Measurements from ENCODE around the gene FBN1. TPM values are rescaled to one million over a fixed set of nuclear protein-coding genes. Genes with fewer than 3 reads are reported as not detected.

Gene FBN1
- total and polyA plus RNA-seq, 2 donors: 6.3 to 19.5 TPM

DNA sequence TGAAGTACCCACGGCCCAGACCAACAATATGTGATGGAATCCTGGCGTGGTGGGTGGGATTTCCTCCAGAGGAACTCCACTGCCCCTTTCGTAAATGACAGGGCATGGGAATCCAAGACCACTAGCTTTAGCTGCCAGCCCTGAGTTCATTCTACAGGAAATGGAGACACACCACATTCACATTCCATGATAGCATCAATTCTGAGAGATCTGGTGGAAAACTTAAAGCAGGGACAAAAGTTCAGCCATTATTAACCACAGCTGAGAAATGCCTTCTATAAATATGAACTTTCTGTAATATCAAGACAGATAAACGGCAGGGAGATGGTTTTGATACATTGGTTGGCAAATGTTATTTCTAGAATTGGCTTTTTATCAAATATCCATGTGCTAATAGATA, 98.2 kb downstream of the FBN1 start:
- Histone ChIP-seq H3K4me3 (ENCODE audit: low read length in 2 of 2) (no peak overlapping the region), H3K27ac (ENCODE audit: low read depth in 1 of 2, low read length in 1 of 2) (no peak overlapping the region), H3K27me3 (ENCODE audit: control insufficient read depth in 2 of 2, insufficient read depth in 1 of 2, low read length in 1 of 2) (no peaks in the 10 kb centered on the region), H3K36me3 (ENCODE audit: control insufficient read depth in 2 of 2, insufficient read depth in 2 of 2, low read length in 1 of 2) (no peaks in the 10 kb centered on the region), H3K9me3 (ENCODE audit: control insufficient read depth in 2 of 2, insufficient read depth in 1 of 2, low read length in 1 of 2) (no peaks in the 10 kb centered on the region), H3K4me1 (ENCODE audit: control insufficient read depth in 2 of 2, insufficient read depth in 2 of 2, low read length in 2 of 2) (no peaks in the 10 kb centered on the region)
- WGBS: 96% methylated on average over 4 of the region's 4 CpGs
- DNase-seq (ENCODE audit: low read depth in 6 of 9, low spot score in 9 of 9): no peak

DNA sequence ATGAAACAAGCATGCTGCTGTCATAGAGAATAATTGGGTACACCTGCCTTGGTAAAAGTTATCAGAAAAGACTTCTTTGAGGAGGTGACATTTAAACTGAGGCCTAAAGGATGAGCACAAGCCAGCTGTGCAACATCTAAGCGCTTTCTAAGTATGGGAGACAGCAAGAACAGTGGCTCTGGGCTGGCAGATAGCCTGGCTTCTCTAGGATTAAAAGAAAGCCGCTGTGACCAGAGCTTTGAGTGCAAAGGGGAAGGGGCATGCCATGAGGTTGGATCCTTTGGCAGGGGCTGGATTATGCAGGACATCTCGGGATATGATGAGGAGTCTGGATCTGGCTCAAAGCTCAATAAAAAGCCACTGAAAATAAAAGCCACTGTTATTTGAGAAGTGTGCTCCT, 99.2 kb downstream of the FBN1 start:
- Histone ChIP-seq H3K9me3 (ENCODE audit: control insufficient read depth in 2 of 2, insufficient read depth in 1 of 2, low read length in 1 of 2) (no peaks in the 10 kb centered on the region), H3K27ac (ENCODE audit: low read depth in 1 of 2, low read length in 1 of 2) (no peak overlapping the region), H3K4me3 (ENCODE audit: low read length in 2 of 2) (no peak overlapping the region), H3K4me1 (ENCODE audit: control insufficient read depth in 2 of 2, insufficient read depth in 2 of 2, low read length in 2 of 2) (no peaks in the 10 kb centered on the region), H3K27me3 (ENCODE audit: control insufficient read depth in 2 of 2, insufficient read depth in 1 of 2, low read length in 1 of 2) (no peaks in the 10 kb centered on the region), H3K36me3 (ENCODE audit: control insufficient read depth in 2 of 2, insufficient read depth in 2 of 2, low read length in 1 of 2) (no peaks in the 10 kb centered on the region)
- DNase-seq (ENCODE audit: low read depth in 6 of 9, low spot score in 9 of 9): no peak
- WGBS: 95% methylated on average over 3 of the region's 3 CpGs

GRCh38 chr15:48544778-48545177, 100.7 kb downstream of the FBN1 start:
- no peak overlapping the region for H3K27ac ChIP-seq (ENCODE audit: low read depth in 1 of 2, low read length in 1 of 2)
- H3K4me1 ChIP-seq (ENCODE audit: control insufficient read depth in 2 of 2, insufficient read depth in 2 of 2, low read length in 2 of 2): no peaks in the 10 kb centered on the region
- H3K4me3 ChIP-seq (ENCODE audit: low read length in 2 of 2): no peak overlapping the region
- WGBS: 95% methylated on average over 2 of the region's 2 CpGs
- no peak for DNase-seq (ENCODE audit: low read depth in 6 of 9, low spot score in 9 of 9)
- H3K9me3 ChIP-seq (ENCODE audit: control insufficient read depth in 2 of 2, insufficient read depth in 1 of 2, low read length in 1 of 2): no peaks in the 10 kb centered on the region
- no peaks in the 10 kb centered on the region for H3K27me3 ChIP-seq (ENCODE audit: control insufficient read depth in 2 of 2, insufficient read depth in 1 of 2, low read length in 1 of 2)
- no peaks in the 10 kb centered on the region for H3K36me3 ChIP-seq (ENCODE audit: control insufficient read depth in 2 of 2, insufficient read depth in 2 of 2, low read length in 1 of 2)

DNA sequence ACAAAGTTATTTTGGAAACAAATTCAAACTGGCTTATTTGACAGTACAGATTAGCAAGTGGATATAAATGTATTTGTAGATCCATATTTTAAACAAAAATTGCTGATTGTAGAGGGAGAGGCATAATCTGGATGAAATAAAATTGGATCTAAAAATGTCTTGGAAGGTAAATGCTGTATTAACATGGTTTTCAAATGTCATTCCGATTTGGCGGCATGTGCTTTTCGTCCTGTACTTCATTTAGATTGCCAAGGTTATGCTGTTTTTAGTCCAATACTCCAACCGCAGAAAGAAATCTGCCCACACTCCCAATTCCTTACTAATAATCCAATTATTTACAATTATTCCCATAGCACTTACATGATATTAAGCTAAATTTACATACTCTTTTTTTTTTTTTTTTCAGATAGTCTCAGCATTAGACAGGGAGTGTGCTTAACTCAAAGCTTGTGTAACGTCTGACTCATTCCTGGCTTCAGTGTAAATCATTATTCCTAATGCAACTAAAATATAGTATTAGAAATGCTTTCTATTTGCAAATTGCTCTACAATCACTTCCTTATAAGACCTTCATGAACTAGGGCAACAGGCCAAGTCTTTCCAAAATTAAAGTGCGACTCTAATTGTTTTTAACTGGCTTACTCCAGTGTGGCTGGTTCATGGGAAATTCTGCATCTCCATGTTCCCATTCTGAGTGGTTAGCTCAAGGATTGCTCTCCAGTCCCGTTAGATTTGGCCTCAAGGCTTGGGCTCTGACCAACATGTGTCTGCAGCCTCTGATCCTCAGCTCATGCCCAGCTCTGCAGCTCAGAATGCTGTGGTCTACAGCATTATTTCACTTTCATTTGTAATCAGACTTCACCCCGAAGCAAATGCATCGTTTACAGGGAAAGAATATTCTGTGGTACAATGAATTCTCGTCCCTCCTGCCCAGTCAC, 103.9 kb downstream of the FBN1 start:
- H3K36me3 ChIP-seq (ENCODE audit: control insufficient read depth in 2 of 2, insufficient read depth in 2 of 2, low read length in 1 of 2): no peaks in the 10 kb centered on the region
- no peak overlapping the region for H3K4me3 ChIP-seq (ENCODE audit: low read length in 2 of 2)
- WGBS: 93% methylated on average over 10 of the region's 10 CpGs
- DNase-seq (ENCODE audit: low read depth in 6 of 9, low spot score in 9 of 9): no peak
- no peaks in the 10 kb centered on the region for H3K9me3 ChIP-seq (ENCODE audit: control insufficient read depth in 2 of 2, insufficient read depth in 1 of 2, low read length in 1 of 2)
- H3K4me1 ChIP-seq (ENCODE audit: control insufficient read depth in 2 of 2, insufficient read depth in 2 of 2, low read length in 2 of 2): no peaks in the 10 kb centered on the region
- H3K27me3 ChIP-seq (ENCODE audit: control insufficient read depth in 2 of 2, insufficient read depth in 1 of 2, low read length in 1 of 2): no peaks in the 10 kb centered on the region
- no peak overlapping the region for H3K27ac ChIP-seq (ENCODE audit: low read depth in 1 of 2, low read length in 1 of 2)

GRCh38 chr15:48540756-48541155, 104.8 kb downstream of the FBN1 start:
- Histone ChIP-seq H3K27me3 (ENCODE audit: control insufficient read depth in 2 of 2, insufficient read depth in 1 of 2, low read length in 1 of 2) (no peaks in the 10 kb centered on the region), H3K27ac (ENCODE audit: low read depth in 1 of 2, low read length in 1 of 2) (no peak overlapping the region), H3K4me3 (ENCODE audit: low read length in 2 of 2) (no peak overlapping the region), H3K4me1 (ENCODE audit: control insufficient read depth in 2 of 2, insufficient read depth in 2 of 2, low read length in 2 of 2) (no peaks in the 10 kb centered on the region), H3K9me3 (ENCODE audit: control insufficient read depth in 2 of 2, insufficient read depth in 1 of 2, low read length in 1 of 2) (no peaks in the 10 kb centered on the region), H3K36me3 (ENCODE audit: control insufficient read depth in 2 of 2, insufficient read depth in 2 of 2, low read length in 1 of 2) (no peaks in the 10 kb centered on the region)
- DNase-seq (ENCODE audit: low read depth in 6 of 9, low spot score in 9 of 9): no peak
- WGBS: 96% methylated on average over 2 of the region's 2 CpGs

- Histone ChIP-seq H3K9me3 (ENCODE audit: control insufficient read depth in 2 of 2, insufficient read depth in 1 of 2, low read length in 1 of 2) (no peaks in the 10 kb centered on the region), H3K4me1 (ENCODE audit: control insufficient read depth in 2 of 2, insufficient read depth in 2 of 2, low read length in 2 of 2) (no peaks in the 10 kb centered on the region), H3K27me3 (ENCODE audit: control insufficient read depth in 2 of 2, insufficient read depth in 1 of 2, low read length in 1 of 2) (no peaks in the 10 kb centered on the region), H3K27ac (ENCODE audit: low read depth in 1 of 2, low read length in 1 of 2) (no peak overlapping the region), H3K4me3 (ENCODE audit: low read length in 2 of 2) (no peak overlapping the region), H3K36me3 (ENCODE audit: control insufficient read depth in 2 of 2, insufficient read depth in 2 of 2, low read length in 1 of 2) (no peaks in the 10 kb centered on the region)
- no peak for DNase-seq (ENCODE audit: low read depth in 6 of 9, low spot score in 9 of 9)
- WGBS: 97% methylated on average over 3 of the region's 3 CpGs
Measured at GRCh38 chr15:48538941-48539340, 106.6 kb downstream of the FBN1 start.

DNA sequence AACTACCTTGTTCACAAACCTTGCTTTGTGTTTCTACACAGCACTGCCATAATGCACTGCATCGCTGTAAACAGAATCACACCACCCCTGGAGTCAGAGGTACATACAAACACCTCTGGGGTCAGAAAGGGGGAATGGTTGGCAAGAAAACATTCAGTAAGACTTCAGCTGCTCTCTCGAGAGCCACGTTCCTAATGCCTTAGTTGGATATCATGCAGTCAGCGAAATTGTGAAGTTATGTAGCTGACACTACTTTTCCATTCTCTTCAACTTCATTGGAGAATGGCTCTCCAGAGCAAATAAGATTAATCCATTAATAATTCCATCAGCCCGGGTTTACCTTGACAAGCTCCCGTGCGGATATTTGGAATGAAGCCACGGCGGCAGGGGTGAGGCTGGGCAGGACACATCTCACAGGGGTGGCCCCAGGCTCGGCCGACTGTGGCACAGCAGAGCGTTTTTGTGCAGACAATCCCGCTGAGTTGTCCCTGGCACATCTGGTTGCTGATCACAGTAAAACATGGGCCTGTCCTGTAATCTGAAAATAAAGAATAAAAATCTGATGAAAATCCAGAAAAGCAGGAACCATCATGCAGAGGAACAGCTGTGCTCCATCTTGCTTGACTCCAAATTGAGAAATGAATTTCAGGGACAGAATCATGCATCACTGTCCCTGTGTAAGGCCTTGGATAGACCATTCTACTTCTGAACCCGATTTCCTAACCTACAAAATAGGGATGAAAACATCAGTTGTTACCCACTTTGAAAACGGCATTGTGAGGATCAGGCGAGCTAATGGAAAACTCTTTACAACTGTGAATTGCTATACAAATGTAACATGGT, 108.0 kb downstream of the FBN1 start:
- Histone ChIP-seq H3K27ac (ENCODE audit: low read depth in 1 of 2, low read length in 1 of 2) (no peak overlapping the region), H3K4me1 (ENCODE audit: control insufficient read depth in 2 of 2, insufficient read depth in 2 of 2, low read length in 2 of 2) (no peaks in the 10 kb centered on the region), H3K36me3 (ENCODE audit: control insufficient read depth in 2 of 2, insufficient read depth in 2 of 2, low read length in 1 of 2) (no peaks in the 10 kb centered on the region), H3K9me3 (ENCODE audit: control insufficient read depth in 2 of 2, insufficient read depth in 1 of 2, low read length in 1 of 2) (no peaks in the 10 kb centered on the region), H3K27me3 (ENCODE audit: control insufficient read depth in 2 of 2, insufficient read depth in 1 of 2, low read length in 1 of 2) (no peaks in the 10 kb centered on the region), H3K4me3 (ENCODE audit: low read length in 2 of 2) (no peak overlapping the region)
- whole genome bisulfite sequencing: 96% methylated on average over 16 of the region's 16 CpGs
- DNase-seq (ENCODE audit: low read depth in 6 of 9, low spot score in 9 of 9): no peak

GRCh38 chr15:48536681-48537091, 108.8 kb downstream of the FBN1 start:
- Histone ChIP-seq H3K4me3 (ENCODE audit: low read length in 2 of 2) (no peak overlapping the region), H3K9me3 (ENCODE audit: control insufficient read depth in 2 of 2, insufficient read depth in 1 of 2, low read length in 1 of 2) (no peaks in the 10 kb centered on the region), H3K27ac (ENCODE audit: low read depth in 1 of 2, low read length in 1 of 2) (no peak overlapping the region), H3K4me1 (ENCODE audit: control insufficient read depth in 2 of 2, insufficient read depth in 2 of 2, low read length in 2 of 2) (no peaks in the 10 kb centered on the region), H3K36me3 (ENCODE audit: control insufficient read depth in 2 of 2, insufficient read depth in 2 of 2, low read length in 1 of 2) (no peaks in the 10 kb centered on the region), H3K27me3 (ENCODE audit: control insufficient read depth in 2 of 2, insufficient read depth in 1 of 2, low read length in 1 of 2) (no peaks in the 10 kb centered on the region)
- DNase-seq (ENCODE audit: low read depth in 6 of 9, low spot score in 9 of 9): no peak
- 73% methylated on average over 3 of the region's 3 CpGs for WGBS

DNA sequence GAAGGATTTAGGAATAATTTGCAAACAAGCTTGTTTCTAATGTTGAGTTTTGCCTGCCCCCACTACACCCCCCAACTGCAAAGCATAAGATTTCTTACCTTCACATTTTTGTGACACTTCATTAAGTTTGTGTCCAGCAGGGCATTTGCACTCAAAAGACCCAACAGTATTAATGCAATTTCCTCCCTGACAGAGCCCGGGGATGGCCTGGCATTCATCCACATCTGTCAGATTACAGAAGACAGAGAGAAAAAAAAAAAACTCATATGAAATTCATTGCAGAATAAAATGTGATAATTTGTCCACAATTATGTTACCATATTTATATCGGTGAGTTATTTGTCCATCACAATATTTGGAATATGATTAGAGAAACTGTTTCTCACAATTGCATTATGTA, 111.5 kb downstream of the FBN1 start:
- 89% methylated on average over 2 of the region's 2 CpGs for WGBS
- Histone ChIP-seq H3K9me3 (ENCODE audit: control insufficient read depth in 2 of 2, insufficient read depth in 1 of 2, low read length in 1 of 2) (no peaks in the 10 kb centered on the region), H3K4me3 (ENCODE audit: low read length in 2 of 2) (no peak overlapping the region), H3K27ac (ENCODE audit: low read depth in 1 of 2, low read length in 1 of 2) (no peak overlapping the region), H3K36me3 (ENCODE audit: control insufficient read depth in 2 of 2, insufficient read depth in 2 of 2, low read length in 1 of 2) (no peaks in the 10 kb centered on the region), H3K4me1 (ENCODE audit: control insufficient read depth in 2 of 2, insufficient read depth in 2 of 2, low read length in 2 of 2) (no peaks in the 10 kb centered on the region), H3K27me3 (ENCODE audit: control insufficient read depth in 2 of 2, insufficient read depth in 1 of 2, low read length in 1 of 2) (no peaks in the 10 kb centered on the region)
- no peak for DNase-seq (ENCODE audit: low read depth in 6 of 9, low spot score in 9 of 9)

Measured in thymus (tissue), 11 donors.